ENCODE data around the gene STT3B. TPM values are rescaled to one million over a fixed set of nuclear protein-coding genes. Genes with fewer than 3 reads are reported as not detected.

STT3B gene
- total RNA-seq, 4 donors from 2014 or later: 78.1 to 130 (median 94.8) TPM

- Histone ChIP-seq H3K4me3 (no peak overlapping the region), H3K27me3 (no peaks in the 10 kb centered on the region), H3K36me3 (no peaks in the 10 kb centered on the region), H3K9me3 (no peaks in the 10 kb centered on the region), H3K4me1 (no peaks in the 10 kb centered on the region), H3K27ac (no peak overlapping the region)
- TF ChIP-seq POLR2A (IDR thresholded peaks at IDR 0.05): no peak
- no peak for TF ChIP-seq EP300 (IDR thresholded peaks at IDR 0.05)
- TF ChIP-seq CTCF (IDR thresholded peaks at IDR 0.05): no peak
- WGBS, 2 donors: 94 to 96% methylated on average over 2 of the region's 2 CpGs
- DNase-seq (ENCODE audit: low spot score in 2 of 2): no peak
Observed at GRCh38 chr3:31521468-31521867, 11.3 kb upstream of the STT3B start.

DNA sequence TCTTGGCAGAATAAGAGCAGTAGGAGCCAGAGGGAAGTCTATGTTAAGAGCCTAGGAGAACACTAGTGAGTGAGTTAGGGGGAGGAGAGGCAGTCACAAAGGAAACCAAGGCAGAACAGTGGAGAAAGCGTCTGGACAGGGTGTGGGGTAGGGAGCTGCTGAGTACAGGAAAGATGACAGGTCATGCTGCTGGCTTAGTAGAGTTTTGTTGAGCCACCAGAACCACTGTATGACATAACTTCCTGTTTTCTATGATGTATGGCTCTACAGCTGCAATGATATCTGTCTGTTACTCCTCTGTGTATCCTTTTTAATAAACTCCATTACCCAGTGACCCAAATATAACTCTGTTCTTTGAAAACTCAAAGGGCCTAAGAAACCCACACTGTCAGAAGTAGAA lies 10.6 kb upstream of the STT3B start:
- Histone ChIP-seq H3K36me3 (no peaks in the 10 kb centered on the region), H3K9me3 (no peaks in the 10 kb centered on the region), H3K4me1 (no peaks in the 10 kb centered on the region), H3K4me3 (no peak overlapping the region), H3K27me3 (no peaks in the 10 kb centered on the region), H3K27ac (no peak overlapping the region)
- TF ChIP-seq POLR2A (IDR thresholded peaks at IDR 0.05): no peak
- no peak for TF ChIP-seq EP300 (IDR thresholded peaks at IDR 0.05)
- TF ChIP-seq CTCF (IDR thresholded peaks at IDR 0.05): no peak
- DNase-seq (ENCODE audit: low spot score in 2 of 2): no peak
- 42 to 54% methylated on average over 1 of the region's 1 CpG for WGBS, 2 donors

GRCh38 chr3:31523543-31523942 lies 9.2 kb upstream of the STT3B start:
- Histone ChIP-seq H3K27ac (no peak overlapping the region), H3K9me3 (no peaks in the 10 kb centered on the region), H3K36me3 (no peaks in the 10 kb centered on the region), H3K4me3 (no peak overlapping the region), H3K27me3 (no peaks in the 10 kb centered on the region), H3K4me1 (no peaks in the 10 kb centered on the region)
- no peak for TF ChIP-seq POLR2A (IDR thresholded peaks at IDR 0.05)
- no peak for TF ChIP-seq CTCF (IDR thresholded peaks at IDR 0.05)
- no peak for TF ChIP-seq EP300 (IDR thresholded peaks at IDR 0.05)
- no peak for DNase-seq (ENCODE audit: low spot score in 2 of 2)
- 90 to 94% methylated on average over 1 of the region's 1 CpG for whole genome bisulfite sequencing, 2 donors

- Histone ChIP-seq H3K27me3 (no peaks in the 10 kb centered on the region), H3K27ac (no peak overlapping the region), H3K4me1 (peaks cover 0 to 4% (median 0%) of the 10 kb centered on the region in 4 donors), H3K9me3 (no peaks in the 10 kb centered on the region), H3K36me3 (no peaks in the 10 kb centered on the region), H3K4me3 (no peak overlapping the region)
- TF ChIP-seq CTCF (IDR thresholded peaks at IDR 0.05): no peak
- TF ChIP-seq EP300 (IDR thresholded peaks at IDR 0.05): no peak
- no peak for TF ChIP-seq POLR2A (IDR thresholded peaks at IDR 0.05)
- DNase-seq (ENCODE audit: low spot score in 2 of 2): no peak
Observed at GRCh38 chr3:31525532-31525931, 7.2 kb upstream of the STT3B start.

DNA sequence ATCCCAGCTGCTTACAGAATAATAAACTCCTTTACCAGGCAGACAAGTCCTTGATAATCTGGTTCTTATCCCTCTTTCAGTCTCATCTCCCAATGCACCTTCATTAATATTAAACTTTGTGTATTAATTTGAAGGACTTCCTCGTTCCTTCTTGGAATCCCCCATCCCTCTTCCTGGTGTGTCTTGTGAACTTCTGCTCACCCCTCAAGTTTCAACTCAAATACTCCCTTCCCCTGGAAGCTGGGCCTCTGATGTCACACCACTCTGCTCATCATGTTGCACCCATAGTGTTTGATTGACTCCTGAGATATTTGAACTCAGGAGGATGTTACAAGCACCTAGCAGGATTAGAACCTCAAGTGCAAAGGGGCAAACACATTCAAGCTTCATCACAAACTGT lies 3.3 kb upstream of the STT3B start:
- Histone ChIP-seq H3K27me3 (no peaks in the 10 kb centered on the region), H3K36me3 (no peaks in the 10 kb centered on the region), H3K4me3 (no peak overlapping the region), H3K9me3 (no peaks in the 10 kb centered on the region), H3K4me1 (peaks cover 0 to 18% (median 3%) of the 10 kb centered on the region in 4 donors), H3K27ac (no peak overlapping the region)
- TF ChIP-seq EP300 (IDR thresholded peaks at IDR 0.05) (no peak), CTCF (IDR thresholded peaks at IDR 0.05) (no peak), POLR2A (IDR thresholded peaks at IDR 0.05) (no peak)
- no peak for DNase-seq (ENCODE audit: low spot score in 2 of 2)
- 0 to 43% methylated on average over 1 of the region's 1 CpG for WGBS, 2 donors
